Activated gamma-delta T cell (primary cell): ENCODE measurements around the gene FAM117B.
"Not testable (repeated sequence)": the region's sequence is repeated elsewhere in the genome, so short reads cannot be mapped to it uniquely, and the experiment has no call there.

Experiments
- DNase-seq: peaks from one replicate; lab custom pipeline; 2025; lab: John Stamatoyannopoulos, UW

FAM117B gene

DNA sequence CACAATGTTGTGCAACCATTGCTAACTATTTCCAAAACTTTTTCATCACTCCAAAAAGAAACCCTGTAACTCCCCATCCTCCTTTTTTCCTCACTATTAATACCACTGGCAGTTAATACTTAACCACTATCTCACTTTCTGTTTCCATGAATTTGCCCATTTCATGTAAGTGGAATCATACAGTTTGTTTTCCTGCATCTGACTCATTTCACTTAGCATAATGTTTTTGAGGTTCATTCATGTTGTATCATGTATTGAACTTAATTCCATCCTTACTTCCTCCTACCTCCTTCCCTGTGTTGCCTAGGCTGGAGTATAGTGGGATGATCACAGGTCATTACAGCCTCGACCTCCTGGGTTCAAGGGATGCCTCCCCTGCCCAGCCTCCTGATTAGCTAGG lies 68.3 kb downstream of the FAM117B start:
- no peak for DNase-seq

DNA sequence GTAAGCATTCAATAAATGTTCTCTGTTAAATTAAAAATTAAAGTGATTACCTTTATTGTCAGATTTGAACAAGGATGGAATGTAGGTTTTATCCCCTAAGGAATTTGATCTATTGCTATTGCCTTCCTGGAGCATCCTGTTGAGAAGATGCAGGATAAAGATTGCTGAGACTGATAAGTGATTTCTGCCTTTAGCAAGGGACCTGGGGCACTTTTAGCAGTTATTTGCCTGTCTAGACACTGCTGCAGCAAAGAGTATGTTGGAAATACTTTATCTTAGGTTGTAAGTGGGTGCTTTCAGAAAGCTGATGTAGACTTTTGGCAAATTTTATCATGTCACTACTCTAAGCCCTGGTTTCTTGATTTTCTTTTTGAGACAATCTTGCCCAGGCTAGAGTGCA lies 69.5 kb downstream of the FAM117B start:
- no peak for DNase-seq

DNA sequence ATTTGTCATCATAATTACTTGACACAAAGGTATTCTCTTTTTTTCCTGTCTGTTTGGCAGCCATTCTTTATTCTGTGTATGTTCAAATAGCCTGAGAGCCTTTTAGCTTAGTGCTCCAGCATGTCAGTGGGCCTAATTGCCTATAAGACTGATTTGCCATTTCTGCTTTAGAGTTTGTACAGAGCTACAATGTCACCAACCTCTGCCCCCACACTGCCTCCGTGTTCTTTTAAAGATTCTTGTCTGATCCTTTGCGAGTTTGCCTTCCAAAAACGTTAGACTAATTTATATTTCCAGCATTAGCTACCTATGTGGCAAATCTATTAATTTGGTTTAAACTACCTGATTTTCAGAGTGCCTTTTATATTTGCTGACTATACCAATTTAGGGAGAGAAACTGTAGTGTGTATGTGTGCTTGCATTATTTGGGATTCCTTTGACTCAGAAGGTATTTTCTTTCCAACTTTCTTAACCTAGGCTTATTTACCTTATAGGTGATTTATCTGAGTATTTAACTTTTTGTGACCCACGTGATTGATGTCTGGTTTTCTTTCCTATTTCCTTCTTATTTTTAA lies 70.8 kb downstream of the FAM117B start:
- no peak for DNase-seq

DNA sequence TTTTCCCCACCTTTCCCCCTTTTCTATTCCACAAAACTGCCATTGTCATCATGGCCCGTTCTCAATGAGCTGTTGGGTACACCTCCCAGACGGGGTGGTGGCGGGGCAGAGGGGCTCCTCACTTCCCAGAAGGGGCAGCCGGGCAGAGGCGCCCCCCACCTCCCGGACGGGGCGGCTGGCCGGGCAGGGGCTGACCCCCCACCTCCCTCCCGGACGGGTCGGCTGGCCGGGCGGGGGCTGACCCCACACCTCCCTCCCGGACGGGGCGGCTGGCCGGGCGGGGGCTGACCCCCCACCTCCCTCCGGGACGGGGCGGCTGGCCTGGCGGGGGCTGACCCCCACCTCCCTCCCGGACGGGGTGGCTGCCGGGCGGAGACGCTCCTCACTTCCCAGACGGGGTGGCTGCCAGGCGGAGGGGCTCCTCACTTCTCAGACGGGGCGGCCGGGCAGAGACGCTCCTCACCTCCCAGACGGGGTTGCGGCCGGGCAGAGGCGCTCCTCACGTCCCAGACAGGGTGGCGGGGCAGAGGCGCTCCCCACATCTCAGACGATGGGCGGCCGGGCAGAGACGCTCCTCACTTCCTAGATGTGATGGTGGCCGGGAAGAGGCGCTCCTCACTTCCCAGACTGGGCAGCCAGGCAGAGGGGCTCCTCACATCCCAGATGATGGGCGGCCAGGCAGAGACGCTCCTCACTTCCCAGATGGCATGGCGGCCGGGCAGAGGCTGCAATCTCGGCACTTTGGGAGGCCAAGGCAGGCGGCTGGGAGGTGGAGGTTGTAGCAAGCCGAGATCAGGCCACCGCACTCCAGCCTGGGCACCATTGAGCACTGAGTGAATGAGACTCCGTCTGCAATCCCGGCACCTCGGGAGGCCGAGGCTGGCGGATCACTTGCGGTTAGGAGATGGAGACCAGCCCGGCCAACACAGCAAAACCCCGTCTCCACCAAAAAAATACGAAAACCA lies 80.5 kb downstream of the FAM117B start:
- DNase-seq = not testable (repeated sequence)

DNA sequence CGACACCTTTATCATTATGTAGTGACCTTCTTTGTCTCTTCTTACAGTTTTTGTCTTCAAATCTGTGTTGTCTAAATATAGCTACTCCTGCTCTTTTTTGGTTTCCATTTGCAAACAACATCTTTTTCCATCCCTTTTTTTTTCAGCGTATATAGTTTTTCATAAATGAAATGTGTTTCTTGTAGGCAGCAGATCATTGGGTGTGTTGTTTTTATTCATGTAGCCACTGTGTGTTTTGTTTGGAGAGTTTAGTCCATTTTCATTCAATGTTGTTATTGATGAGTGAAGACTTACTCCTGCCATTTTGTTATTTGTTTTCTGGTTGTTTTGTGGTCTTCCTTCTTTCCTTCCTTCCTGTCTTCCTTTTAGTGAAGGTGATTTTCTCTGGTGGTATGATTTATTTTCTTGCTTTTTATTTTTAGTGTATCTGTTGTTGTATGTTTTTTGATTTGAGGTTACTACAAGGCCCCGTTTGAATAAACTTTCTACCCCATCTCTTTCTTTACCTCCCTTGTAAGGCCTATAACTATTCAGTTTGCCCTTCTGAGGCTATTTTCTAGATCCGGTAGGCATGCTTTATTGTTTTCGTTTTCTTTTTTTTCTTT lies 81.4 kb downstream of the FAM117B start:
- no peak for DNase-seq

DNA sequence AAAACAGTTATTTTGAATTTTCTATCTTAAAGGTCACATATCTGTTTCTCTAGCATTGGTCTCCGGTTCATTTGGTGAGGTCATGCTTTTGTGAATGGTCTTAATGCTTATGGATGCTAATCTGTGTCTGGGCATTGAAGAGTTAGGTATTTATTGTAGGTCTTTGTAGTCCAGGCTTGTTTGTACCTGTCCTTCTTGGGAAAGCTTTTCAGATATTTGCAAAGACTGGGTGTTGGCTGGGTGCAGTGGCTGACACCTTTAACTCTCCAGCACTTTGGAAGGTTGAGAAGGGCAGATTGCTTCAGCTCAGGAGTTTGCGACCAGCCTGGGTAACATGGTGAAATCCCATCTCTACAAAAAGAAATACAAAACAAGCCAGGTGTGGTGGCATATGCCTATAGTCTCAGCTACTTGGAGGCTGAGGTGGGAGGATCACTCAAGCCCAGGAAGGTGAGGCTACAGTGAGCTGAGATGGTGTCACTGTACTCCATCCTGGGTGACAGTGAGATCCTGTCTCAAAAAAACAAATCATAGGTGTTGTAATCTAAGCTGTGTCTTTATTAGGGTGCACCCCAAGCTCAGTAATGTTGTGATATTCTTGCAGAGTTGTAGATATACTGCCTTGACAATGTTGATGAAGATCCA lies 82.3 kb downstream of the FAM117B start:
- no peak for DNase-seq

DNA sequence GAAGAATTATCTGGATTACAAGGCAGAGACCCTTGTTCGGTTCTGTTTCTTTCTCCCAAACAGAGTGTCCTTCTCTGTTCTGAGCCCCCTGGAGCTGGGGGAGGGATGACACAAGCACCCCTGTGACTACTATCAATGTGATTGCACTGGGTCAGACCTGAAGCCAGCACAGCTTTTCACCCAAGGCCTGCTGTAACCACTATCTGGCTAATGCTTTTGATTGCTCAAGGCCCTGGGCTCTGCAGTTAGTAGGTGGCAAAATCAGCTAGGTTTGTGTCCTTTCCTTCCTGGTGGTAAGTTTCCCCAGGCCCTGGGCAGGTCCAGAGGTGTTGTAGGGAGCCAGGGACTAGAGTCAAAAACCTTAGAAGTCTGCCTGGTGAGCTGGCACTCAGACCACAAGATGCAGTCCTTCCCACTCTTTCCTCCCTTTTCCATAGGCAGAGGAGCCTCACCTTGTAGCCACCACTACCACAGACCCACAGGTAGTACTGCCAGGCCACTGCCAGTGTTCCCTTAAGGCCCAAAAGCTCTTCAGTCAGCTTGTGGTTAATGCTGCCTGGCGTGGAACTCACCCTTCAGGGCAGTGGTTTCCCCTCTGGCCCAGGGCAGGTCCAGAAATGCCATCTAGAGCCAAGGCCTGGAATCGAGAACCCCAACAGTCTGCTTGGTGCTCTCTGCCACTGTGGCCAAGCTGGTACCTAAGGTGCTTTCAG lies 83.0 kb downstream of the FAM117B start:
- DNase-seq = no peak

DNA sequence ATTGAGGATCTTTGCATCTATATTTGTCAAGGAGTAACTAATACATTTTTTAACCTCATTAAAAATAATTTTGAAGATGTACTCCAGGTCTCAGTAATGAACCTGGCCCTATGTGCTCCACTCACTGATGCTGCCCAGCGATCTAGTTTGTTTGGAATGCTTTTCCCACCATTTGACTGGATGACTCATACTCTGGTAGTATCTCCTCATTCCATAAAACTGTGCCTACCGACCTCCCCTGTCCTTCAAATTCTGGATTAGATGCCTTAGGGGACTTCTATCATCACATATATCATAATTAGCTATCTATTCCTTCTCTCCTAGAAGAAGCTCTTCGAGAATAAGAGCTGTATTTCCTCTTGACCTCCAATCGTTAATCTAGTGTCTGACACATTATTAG lies 83.8 kb downstream of the FAM117B start:
- DNase-seq = no peak

DNA sequence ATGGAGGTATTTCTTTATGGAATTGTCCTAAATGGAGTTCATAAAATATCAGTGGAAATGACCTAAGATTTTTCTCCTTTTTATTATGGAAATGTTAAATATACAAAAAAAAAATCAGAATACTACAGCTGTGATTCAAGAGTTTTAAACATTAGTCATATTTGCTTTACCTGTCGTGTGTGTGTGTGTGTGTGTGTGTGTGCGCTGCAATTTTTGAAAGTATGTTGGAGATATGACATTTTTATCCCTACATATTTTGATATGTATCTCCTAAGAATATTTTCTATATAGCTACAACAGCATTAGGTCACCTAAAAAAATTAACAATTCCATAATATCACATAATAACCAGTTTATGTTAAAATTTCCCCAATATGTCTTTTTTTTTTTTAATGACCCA lies 85.5 kb downstream of the FAM117B start:
- no peak for DNase-seq

DNA sequence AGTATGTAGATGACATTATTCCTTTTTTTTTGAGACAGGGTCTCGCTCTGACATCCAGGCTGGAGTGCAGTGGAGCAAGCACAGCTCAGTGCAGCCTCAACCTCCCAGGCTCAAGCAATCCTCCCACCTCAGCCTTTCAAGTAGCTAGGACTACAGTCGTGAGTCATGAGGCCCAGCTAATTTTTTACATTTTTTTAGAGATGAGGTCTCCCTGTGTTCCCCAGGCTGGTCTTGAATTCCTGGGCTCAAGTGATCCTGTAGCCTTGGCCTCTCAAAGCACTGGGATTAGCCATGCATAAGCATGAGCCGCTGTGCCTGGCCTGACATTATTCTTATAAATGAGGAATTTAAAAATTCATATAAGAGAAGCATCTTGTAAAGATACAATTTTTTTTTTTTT lies 86.9 kb downstream of the FAM117B start:
- no peak for DNase-seq

DNA sequence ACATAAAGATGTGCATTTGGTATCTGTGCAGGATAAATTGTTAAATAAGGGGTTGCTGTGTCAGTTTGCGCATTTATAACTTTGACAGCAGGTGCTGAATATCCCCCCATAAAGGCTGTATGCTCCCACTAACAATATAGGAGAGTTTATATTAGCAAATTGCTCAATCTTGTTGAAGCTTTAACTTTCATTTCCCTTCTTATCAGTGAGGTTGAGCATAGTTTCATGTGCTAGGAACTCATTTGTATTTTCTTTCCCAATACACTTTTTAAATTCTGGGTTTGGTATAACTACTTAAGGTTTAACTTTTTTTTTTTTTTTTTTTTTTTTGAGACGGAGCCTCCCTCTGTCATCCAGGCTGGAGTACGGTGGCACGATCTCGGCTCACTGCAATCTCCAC lies 89.0 kb downstream of the FAM117B start:
- DNase-seq = no peak

DNA sequence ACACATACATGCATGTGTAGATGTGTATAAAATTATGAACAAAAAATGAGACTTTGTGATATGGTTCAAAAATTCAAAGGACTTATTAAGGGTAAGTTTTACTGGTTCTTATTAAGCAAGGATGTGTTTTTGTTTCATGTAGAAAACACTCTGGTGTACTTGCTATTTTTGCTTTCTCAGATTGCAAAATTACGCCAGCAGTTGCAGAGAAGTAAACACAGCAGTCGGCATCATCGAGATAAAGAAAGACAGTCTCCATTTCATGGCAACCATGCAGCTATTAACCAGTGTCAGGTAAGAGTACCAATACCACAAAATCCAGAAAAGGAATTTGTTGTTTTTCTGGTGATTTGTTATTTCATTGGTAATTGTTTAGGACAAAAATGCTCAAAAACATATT lies 91.3 kb downstream of the FAM117B start:
- no peak for DNase-seq

DNA sequence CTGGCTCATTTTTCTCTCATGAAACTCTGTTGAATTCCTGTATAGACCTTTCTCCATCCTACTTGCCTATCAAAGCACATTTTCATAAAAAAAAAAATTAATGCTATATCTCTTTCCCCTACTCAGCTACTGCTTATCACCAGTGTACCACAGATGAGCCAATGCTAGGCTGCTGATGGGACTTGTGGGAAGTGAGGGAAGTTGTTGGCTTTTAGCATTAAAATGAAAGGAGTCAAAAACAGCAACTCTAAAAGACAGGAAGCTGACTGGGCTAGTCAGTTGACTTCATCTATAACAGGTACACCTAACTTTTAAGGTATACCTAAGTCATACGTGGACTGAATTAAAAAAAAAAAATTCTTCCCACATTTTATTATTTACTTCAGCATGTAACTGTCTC lies 102.1 kb downstream of the FAM117B start:
- no peak for DNase-seq

DNA sequence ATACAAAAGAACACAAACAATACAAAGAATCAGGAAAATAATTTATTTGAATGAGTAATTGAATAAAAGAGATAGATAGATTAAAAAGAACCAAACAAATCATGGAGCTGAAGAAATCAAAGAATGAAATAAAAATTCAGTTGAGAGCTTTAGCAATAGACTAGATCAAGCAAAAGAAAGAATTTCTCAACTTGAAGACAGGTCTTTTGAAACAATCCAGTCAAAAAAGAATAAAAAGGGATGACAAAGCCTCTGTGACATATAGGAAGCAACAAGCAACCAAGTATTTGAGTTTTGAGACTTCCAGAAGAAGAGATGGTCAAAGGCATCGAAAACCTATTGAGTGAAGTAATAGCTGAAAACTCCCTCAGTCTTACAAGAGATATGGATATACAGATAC lies 108.8 kb downstream of the FAM117B start:
- DNase-seq = no peak

DNA sequence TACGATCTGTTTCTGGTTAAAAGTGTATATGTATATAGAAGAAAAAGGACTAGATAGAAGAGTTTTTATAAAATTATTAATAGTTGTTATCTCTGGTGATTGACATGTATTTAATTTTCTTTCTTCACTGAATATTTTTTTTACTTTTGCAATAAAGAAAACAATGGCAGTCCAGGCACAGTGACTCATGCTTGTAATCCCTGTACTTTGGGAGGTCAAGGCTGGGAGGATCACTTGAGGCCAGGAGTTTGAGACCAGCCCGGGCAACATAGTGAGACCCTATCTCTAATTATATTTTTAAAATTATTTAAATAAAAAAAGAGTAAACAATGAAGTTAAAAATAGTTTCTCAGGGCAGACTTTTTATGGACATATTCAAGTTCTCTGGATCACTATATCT lies 114.7 kb downstream of the FAM117B start:
- no peak for DNase-seq

DNA sequence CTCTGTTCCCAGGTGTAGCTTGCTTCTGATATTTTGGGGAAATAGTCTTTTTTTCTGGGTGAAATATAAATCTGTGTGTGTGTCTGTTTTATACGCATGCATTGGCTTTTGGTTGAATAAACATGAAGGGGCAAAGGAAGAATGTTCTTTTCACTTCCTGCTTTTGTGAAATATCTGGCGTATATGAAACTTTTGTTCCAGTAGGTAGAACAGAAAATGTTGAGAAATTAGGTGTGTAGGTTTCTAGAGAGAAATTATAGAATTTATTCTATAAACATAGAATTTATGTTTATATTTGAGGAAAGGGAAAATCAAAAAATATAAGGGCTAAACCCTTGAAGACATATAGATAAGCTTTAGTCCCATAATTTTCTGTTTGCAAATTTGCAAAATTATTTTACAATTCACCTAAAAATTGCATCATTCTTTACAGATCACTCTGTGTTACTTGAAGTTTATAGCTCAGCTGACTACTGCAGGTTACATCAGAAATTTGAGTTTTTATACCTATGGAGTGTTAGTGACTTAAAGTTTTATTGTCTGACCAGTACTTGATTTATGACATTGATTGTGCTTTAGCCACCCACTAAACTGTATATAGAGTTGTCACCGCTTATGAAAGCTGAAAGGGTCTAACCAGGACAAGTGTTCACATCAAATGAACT lies 116.1 kb downstream of the FAM117B start:
- no peak for DNase-seq

DNA sequence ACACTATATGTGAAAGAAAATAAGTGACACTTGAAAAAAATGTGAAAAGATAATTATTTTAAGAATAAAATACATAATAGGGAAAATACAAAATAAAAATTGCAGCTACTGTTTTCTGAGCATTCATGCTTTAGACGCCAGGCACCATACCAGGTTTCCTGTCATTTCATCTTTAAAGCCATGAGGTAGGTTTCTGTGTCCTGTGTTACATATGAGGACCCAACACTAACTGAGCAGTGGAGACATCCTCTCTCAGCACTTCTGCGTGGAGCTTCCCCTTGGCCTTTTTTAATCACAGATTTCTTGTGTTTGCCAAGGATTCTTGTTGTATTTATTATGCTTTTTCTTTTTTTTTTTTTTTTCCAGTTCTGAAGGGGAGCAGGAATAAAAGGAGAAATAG lies 117.3 kb downstream of the FAM117B start:
- DNase-seq = no peak

DNA sequence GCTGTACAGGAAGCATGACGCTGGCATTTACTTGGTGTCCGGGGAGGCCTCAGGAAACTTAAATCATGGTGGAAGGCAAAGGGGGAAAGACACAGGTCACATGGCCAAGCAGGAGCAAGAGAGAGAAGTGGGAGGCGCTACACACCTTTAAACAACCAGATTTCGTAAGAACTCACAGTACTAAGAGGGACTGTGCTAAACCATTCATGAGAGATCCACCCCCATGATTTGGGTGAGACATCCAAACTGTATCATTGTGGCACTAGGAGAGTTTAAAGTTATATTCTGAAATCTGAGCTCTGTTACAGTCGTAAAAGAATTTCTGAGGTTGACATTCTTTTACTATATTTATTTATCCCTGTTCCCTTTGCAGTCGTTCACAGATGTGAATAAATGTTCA lies 120.2 kb downstream of the FAM117B start:
- no peak for DNase-seq

DNA sequence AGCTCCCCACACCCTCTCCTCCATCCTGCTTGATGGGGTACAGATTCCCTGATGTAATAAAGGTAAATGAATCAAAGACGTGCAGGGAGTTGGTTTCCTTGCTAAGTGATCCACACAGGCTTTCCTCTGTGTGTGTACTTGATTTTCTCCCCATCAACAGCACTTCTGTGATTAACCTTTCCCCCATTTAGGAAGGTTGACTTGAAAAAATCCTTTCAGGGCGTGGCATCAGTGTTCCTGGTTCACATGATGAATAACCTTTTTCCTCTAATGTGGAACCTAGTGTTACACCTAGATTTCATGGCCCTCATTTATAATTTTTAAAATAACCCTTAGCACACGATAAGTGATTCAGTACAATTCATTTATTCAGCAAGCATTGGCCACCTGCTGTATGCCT lies 121.8 kb downstream of the FAM117B start:
- DNase-seq = no peak

DNA sequence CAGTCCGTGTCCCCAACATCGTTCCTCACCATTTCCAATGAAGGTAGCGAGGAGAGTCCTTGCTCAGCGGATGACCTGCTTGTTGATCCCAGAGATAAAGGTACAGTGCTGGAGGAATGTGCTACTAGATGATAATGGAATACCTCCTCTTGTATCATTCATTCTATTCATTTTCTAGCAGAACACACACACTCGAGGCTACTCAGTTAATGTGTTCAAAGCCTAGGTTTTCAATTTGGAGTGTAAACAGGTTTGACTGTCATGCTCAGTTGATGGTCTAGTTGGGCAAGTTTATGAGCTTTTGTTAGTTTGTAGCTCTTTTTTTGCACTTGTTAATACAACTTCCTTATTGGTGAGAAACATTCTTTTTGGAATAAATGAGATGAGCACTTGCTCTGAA lies 122.6 kb downstream of the FAM117B start:
- no peak for DNase-seq

DNA sequence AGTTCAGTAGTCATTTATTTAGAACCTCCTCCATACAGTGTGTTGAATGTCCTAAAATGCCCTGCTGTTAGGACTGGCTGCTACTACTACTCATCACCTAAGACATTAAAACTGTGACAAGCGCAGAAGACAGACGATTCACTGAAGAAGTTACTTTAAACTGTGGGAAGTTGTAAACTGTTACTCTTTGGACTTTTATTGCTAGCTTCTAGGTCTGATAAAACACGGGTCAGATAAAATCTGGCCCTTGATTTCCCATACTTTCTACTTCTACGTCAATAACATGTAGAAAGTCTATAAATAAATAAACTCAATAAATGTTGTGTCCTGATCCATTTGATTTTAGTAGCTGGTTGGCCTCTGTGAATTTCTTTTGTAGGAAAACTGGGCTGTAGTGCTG lies 123.4 kb downstream of the FAM117B start:
- no peak for DNase-seq
